RKO (cell line): ENCODE data around the gene ADAM22.

ENCODE experiments used
- DNase-seq: peaks from one replicate; pipeline ENCODE4 v3.0.0-alpha.2; 2016; ENCODE audit warnings: low spot score

Gene ADAM22

GRCh38 chr7:88218429-88218745 lies 284.3 kb downstream of the ADAM22 start:
- DNase-seq = no peak

- DNase-seq = peak; percentile 83
These were observed 285.0 kb downstream of the ADAM22 start for GRCh38 chr7:88218836-88219605.

GRCh38 chr7:88219781-88220747 lies 286.0 kb downstream of the ADAM22 start, which contains the start of gene SRI:
SRI (minus strand) TSS chr7:88220038; CDS start chr7:88220026, 12 bp downstream.
- peak; percentile 85 for DNase-seq

- no peak for DNase-seq
These were observed 289.2 kb downstream of the ADAM22 start for GRCh38 chr7:88223265-88223664.

- no peak for DNase-seq
These were observed 290.7 kb downstream of the ADAM22 start for GRCh38 chr7:88224601-88225275.

GRCh38 chr7:88226201-88226600 lies 292.1 kb downstream of the ADAM22 start:
- DNase-seq = no peak

GRCh38 chr7:88226886-88227516 lies 292.9 kb downstream of the ADAM22 start:
- peak; percentile 57 for DNase-seq

- no peak for DNase-seq
These were observed 295.4 kb downstream of the ADAM22 start for GRCh38 chr7:88229302-88229995.

- DNase-seq = no peak
These were observed 296.6 kb downstream of the ADAM22 start for GRCh38 chr7:88230646-88231045.

GRCh38 chr7:88233828-88234227 lies 299.8 kb downstream of the ADAM22 start:
- no peak for DNase-seq

- no peak for DNase-seq
These were observed 305.8 kb downstream of the ADAM22 start for GRCh38 chr7:88239852-88240251.

- DNase-seq = peak; percentile 68
These were observed 309.4 kb downstream of the ADAM22 start for GRCh38 chr7:88243345-88243909.

GRCh38 chr7:88244258-88244657 lies 310.2 kb downstream of the ADAM22 start:
- DNase-seq = no peak
